ENCODE results near the gene PPM1F.
"Not testable (repeated sequence)": the region's sequence is repeated elsewhere in the genome, so short reads cannot be mapped to it uniquely, and the experiment has no call there.

Gene PPM1F

GRCh38 chr22:21921729-21922128 lies 30.9 kb downstream of the PPM1F start:
- no peak for DNase-seq (ENCODE audit: low read depth in 1 of 2, low spot score in 1 of 2)

DNA sequence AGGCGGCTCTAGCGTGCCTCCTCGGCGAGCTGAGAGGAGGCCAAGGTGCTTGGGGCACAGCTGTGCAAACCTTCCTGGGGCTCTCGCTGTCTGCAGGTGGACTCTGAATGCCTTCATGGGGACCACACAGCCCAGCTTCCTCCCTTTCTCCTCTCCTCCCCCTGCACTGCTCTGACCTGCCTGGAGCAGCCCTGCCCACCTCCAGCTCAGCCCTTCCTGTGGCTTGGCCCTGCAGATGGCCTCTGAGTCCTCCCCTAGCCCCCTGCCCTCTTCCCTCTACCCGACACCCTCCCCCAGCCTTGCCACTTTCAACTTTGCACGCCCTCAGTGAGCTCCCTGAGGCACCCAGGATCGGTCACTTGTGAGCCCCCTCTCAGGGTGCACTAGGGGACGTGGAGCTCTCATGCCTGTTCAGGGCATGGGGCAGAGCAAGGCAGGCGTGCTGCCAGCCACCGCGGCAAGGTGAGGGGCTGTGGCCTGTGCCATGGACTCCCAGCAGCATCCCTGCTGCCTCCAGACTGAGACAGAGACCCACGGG lies 31.4 kb downstream of the PPM1F start:
- DNase-seq (ENCODE audit: low read depth in 1 of 2, low spot score in 1 of 2), result no peak

DNA sequence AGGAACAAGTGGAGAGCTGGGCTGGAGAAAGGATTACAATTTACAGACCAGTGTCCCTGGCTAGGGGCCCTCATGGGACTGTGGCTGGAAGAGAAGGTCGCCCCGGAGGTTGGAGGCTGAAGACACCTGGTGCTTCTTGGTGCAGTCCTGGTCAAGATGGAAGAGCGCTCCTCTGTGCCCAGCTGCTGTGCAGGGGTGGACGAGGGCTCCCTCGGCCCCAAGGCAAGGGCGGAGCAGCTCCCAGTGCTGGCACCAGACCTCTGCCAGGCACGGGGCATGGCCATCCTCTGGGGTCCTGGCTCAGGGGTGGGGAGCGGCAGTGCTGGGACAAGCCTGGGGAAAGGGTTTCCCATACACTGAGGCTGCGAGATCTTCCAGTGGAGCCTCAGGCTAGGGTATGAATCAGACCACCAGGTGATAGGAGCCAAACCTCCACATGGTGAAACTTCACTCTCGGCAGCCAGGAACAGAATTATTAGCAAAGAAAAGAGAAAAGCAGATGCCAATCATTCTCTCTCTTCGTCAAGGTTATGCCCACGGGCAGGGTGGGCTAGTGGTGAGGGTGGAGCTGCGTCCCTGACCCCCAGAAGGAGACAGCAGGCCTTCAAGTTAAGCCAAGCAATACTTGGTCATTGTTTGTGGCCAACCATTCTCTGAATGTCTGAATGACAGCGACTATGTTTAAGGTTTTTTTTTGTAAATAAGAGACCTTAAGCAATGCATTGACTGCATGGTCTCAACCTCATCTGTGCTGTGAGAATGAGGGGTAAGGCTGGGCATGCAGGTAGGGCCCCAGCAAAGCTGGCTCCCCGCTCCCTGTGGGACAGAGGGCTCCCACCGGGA lies 32.1 kb downstream of the PPM1F start:
- DNase-seq (ENCODE audit: low read depth in 1 of 2, low spot score in 1 of 2), result no peak

- DNase-seq (ENCODE audit: low read depth in 1 of 2, low spot score in 1 of 2), result no peak
These were observed 32.9 kb downstream of the PPM1F start for GRCh38 chr22:21919526-21920307.

- no peak for DNase-seq (ENCODE audit: low read depth in 1 of 2, low spot score in 1 of 2)
These were observed 34.0 kb downstream of the PPM1F start for GRCh38 chr22:21918466-21919185.

DNA sequence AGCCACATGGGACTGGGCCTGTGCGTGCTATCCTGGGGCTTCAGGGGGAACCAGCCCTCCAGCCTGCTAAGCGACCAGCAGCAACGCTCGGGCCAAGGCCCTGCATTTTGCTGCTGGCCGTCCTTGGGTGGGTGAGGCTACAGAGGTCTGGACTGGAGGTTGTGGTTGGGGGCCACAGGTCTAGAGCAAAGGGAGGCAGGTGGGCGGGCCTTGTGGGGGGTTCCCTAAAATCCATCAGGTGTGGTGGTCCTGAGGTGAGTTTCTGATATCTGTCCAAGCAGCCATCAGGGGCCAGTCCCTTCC lies 34.7 kb downstream of the PPM1F start:
- DNase-seq (ENCODE audit: low read depth in 1 of 2, low spot score in 1 of 2), result no peak

DNA sequence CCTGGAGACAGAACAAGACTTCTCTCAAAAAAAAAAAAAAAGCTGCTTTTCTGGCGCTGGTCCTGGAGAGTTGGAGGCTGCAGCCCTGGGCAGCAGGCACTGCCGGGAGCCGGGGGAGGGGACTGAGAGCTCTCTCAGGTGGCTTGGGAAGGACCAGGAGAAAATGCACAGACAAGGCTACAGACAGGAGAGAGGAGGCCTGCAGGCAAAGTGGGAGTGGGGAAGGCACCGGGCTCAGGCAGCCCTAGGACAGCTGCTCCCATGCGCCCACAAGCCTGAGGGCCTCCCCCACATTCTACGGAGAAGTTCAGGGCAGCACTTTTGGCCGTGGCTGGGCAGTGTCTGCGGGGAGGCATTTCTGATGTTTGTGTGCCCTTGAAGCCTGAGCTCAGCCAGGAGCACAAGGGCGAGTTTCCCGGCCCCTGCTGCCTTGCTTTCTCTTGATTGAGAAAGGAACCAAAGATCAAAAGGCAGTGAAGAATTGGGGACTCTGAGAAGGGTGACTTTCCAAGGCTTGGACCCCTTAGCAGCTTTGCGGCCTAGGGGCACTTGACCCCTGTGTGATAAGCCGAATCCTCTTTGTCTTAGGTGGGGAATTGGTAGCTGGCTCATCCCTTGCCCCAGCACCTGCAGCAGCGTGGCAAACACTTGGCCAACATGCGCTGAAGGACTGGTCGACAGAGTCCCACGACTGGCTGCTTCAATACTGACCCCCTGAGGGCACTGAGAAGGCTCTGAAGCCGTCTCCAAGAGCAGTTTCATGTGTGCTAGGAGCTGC lies 35.3 kb downstream of the PPM1F start:
- DNase-seq (ENCODE audit: low read depth in 1 of 2, low spot score in 1 of 2), result no peak

- no peak for DNase-seq (ENCODE audit: low read depth in 1 of 2, low spot score in 1 of 2)
These were observed 36.2 kb downstream of the PPM1F start for GRCh38 chr22:21916309-21916918.

DNA sequence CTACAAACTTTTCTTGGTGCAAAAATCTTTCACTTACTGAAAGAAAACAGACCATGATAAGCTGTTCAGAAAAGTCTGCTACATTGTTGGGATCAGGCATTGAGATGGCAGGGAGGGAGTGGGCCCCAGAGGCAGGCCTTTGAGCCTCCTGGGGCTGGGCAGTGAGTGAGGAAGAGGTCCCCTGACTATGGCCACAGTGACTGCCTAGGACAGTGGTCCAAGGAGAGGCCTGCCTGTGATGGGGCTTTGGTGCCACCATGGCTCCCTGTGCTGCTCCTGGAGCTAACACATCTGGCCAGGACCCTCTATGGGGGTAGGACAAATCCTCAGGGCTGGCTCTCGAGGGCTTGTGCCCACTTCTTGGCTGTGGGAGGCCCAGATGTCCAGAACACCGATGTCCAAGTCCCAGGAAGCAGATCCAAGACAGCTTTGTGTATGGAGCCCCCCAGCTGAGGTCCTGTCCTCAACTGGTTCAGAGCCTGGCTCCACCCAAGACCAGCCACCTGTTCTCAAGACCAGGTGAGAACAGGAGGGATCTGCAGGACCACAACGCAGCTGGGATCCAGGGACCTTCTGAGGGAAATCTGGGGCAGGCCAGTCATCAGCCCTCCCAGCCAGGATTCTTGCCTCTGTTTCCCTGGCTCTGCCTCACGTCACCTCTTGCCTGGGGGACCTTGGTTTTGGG lies 36.9 kb downstream of the PPM1F start:
- no peak for DNase-seq (ENCODE audit: low read depth in 1 of 2, low spot score in 1 of 2)

GRCh38 chr22:21914033-21914642 lies 38.5 kb downstream of the PPM1F start:
- DNase-seq (ENCODE audit: low read depth in 1 of 2, low spot score in 1 of 2), result not testable (repeated sequence)

GRCh38 chr22:21910367-21910766 lies 42.3 kb downstream of the PPM1F start:
- not testable (repeated sequence) for DNase-seq (ENCODE audit: low read depth in 1 of 2, low spot score in 1 of 2)

DNA sequence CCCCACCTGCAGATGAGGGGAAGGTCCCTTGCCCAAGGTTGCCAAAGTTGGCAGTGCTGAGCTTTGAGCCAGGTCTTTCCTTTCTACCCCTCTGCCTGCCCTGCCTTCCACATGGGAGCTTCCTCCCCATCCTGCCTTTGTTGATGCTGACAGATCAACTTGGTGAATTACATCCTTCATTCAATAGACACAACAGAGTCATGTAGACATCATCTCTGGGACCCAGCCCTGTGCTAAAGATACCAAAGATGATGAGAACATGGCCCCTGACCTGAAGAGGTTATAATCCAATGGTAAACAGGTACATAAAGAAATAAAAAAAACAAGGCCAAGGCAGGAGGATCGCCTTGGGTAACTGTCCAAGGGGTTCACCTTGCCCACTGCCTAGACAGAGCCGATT lies 42.8 kb downstream of the PPM1F start:
- no peak for DNase-seq (ENCODE audit: low read depth in 1 of 2, low spot score in 1 of 2)

GRCh38 chr22:21907638-21908522 lies 44.8 kb downstream of the PPM1F start:
- no peak for DNase-seq (ENCODE audit: low read depth in 1 of 2, low spot score in 1 of 2)

DNA sequence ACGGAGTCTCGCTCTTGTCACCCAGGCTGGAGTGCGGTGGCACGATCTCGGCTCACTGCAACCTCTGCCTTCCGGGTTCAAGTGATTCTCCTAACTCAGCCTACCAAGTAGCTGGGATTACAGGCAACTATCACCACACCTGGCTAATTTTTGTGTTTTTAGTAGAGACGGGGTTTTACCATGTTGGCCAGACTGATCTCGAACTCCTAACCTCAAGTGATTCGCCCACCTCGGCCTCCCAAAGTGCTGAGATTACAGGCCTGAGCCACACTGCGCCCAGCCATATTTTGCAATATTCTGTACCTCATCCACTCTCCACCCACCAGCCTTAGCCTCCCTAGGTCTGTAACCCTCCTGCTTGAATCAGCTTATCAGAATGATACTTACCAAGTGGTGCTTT lies 47.4 kb downstream of the PPM1F start:
- not testable (repeated sequence) for DNase-seq (ENCODE audit: low read depth in 1 of 2, low spot score in 1 of 2)

- no peak for DNase-seq (ENCODE audit: low read depth in 1 of 2, low spot score in 1 of 2)
These were observed 48.3 kb downstream of the PPM1F start for GRCh38 chr22:21904250-21904789.

DNA sequence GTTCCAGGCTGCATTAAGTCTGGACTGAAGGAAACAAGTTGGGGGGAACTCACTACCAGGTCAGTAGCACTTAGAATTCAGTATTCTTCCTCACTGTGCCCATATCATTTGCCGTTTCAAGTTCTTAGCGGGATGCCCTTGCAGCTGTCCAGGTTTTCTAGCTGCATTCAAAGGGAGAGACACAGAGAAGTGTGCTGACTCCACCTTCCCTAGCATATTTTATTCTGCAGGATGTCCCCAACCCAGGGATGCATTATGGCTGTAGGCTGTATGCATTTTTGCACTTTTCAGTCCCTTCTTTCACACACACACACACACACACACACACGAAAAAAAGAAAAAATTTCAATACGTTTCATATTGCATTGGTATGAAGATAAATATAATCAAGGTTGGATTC lies 49.4 kb downstream of the PPM1F start:
- no peak for DNase-seq (ENCODE audit: low read depth in 1 of 2, low spot score in 1 of 2)

DNA sequence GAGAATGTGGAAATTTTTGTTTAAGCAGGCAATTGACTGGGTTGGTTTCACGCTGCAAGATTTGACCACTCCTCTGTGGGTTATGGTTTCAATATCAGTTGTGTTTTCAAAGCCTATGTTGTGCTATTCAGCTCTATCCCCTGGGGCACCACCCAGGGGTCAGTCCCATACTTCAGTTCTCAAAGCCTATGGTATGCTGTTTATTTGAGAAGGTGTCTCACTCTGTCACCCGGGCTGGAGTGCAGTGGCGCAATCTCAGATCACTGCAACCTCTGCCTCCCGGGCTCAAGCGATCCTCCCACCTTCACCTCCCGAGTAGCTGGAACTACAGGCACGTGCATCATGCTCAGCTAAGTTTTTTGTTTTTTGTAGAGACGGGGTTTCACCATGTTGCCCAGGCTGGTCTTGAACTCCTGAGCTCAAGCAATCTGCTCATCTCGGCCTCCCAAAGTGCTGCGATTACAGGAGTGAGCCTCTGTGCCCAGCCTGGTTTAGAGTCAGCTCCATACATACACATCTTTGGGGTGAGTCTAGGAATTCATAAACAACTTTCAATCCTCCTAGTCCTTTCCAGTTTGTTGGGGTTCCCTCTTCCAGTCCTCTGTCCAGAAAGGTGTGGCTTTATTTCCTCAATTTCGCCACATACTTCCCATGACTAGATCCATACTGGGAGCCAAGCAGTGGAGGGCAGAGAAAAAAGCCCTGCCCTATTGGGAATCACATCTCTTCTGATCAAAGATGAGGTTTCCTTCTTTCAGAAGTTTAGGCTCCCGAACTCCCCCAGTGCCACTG lies 50.2 kb downstream of the PPM1F start:
- DNase-seq (ENCODE audit: low read depth in 1 of 2, low spot score in 1 of 2), result no peak
